ENCODE data around the gene MKRN2OS. TPM values are rescaled to one million over a fixed set of nuclear protein-coding genes. Genes with fewer than 3 reads are reported as not detected.
"Not testable (repeated sequence)": the region's sequence is repeated elsewhere in the genome, so short reads cannot be mapped to it uniquely, and the experiment has no call there.

Gene MKRN2OS
- polyA plus RNA-seq, 1 donor = 0.90 TPM

DNA sequence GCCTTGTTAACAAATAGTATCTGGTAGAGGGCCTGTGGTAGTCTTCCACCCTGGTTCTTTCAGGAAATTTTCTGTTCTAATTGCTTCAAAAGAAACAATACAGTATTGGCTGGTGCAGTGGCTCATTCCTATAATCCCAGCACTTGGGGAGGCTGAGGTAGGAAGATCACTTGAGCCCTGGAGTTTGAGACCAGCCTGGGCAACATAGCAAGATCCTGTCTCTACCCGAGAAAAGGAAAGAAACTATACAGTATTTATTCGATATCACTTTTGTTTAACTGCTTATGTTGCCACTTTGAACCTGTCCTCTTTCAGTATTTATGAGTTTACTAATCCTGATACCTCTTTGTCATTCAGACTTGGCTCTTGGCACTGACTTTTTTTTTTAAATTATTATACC, 16.1 kb upstream of the MKRN2OS start:
- no peak for DNase-seq (ENCODE audit: low read depth)

DNA sequence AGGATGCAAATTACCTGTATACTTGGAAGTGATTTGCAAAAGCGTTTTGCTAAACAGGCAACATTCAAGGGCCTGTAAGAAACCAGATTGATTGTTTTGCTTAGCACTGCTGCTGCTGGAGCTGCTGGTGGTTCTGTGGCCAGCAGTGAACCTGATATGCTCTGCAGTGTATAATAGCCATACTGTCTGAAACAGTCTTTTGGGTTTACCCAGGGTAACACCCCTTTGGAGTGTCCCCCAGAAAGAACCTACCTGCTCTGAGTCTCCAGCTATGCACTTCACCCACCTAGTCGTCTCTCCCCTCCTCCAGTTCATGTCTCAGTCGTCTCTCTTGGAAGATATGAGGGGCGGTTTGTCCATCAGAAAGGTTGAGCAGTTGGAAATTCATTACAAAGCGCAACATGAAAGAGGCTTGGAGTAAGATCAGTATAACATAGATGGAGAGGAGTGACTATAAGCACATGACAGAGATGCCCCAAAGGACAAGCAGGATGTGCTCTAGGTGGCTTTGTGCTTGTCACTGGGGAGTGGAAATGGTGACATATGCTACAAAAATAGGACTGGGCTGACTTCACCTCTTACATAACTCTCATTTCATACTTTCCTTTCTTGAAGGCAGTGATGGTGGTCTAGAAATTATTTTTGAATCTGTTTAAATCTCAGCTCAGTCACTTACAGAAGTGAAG, 15.3 kb upstream of the MKRN2OS start:
- DNase-seq (ENCODE audit: low read depth) = no peak

DNA sequence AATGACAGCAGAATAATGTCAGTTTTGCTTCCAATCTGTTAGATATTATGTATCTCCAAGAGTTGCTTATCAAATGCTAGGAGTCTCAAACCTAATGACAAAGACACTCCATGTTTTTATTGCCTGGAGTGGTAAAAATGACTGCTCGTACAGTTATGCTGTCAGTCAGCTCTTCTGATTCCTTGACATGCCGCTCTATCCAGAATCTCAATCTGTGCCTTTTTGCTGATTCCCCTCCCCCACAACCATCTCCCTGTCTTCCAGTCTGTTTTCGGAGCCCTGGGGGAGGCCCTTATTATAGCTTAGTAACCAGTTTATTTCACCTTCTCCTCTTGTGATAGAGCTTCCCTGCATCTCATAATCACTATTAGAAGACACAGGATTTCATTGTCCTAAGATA, 14.2 kb upstream of the MKRN2OS start:
- no peak for DNase-seq (ENCODE audit: low read depth)

DNA sequence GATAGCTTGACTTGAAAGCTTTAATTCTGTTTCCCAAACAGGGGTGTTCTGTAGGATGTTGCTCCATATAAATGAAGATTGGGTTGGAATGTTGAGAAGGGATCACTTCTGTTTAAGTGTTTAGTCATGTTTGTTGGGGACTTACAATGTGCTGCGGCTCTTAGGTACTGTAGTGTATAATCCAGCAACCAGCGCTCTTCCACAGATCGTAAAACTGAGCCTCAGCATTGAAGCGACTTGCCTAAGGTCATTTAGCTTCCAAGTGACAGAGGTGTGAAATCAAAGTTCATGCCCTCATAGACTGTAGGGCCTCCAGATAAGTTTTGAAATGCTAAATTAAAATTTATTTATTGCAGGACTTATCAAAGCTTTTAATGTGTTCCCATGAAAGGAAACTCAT, 13.4 kb upstream of the MKRN2OS start:
- no peak for DNase-seq (ENCODE audit: low read depth)

DNA sequence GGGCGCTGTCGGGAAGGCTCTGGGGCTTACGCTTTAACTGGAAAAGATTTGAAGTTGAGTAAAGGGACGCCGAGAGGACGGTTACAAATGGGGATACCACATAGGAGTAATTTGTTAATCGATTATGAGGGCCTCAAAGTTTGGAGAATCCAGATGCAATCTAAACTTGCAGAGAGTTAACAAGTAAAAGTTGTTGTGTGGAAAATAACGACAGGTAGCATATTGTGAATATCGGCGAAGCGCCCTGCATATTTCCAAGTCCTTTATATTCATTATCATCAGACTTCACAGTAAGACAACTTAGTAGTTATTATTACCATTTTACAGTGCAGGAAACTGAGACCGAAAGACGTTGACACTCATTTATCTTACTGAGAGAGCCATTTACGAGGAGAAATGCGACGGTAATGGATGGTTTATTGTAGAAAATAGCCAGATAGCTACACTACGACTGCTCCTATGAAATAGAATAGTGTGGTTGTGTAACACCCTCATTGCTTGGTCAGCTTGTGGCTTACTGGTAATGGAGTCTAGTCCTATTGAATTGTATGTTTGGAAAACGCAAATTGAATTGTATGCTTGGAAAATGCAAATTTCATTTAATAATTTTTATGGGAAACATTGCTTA, 12.3 kb upstream of the MKRN2OS start:
- peak; percentile 5 for DNase-seq (ENCODE audit: low read depth)

DNA sequence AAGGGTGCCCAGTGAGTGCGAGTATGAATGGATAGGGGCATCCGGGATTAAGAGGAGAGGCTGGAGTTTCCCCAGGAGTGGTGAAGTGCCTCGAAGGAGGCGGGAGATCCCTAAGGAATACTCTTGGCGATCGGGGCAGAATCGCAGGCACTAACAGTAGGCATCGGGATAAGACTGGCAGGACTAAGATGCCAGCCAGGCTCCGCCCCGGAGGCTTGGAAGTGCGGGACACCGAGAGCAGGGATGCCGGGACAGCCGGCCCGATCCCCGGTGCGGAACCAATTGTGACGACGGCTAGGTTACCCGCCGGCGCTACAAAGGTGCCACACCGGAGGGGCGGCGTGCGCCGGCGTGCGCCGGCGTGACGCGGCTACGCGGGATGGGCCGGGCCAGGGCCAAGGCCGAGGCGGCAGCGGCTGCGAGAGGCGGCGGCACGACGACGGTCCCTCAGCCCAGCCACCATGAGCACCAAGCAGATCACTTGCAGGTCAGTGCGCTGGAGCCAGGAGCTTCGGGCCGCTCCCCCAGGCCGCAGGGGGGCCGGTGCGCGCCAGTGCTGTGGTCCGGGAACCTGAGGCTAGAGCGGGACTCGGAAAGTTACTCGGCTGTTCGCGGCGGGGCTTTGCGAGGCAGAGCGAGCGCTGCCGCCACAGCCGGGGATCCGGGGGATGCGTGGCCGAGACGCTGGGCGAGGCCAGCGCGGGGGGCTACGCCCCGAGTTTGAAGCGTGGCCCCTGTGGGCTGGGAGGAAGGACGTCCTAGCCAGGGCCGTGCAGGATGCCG, 11.6 kb upstream of the MKRN2OS start, which contains the start of gene MKRN2:
Gene MKRN2 (plus strand): TSS at position 398 of the 783 bp plus-strand sequence. CDS start 64 bp downstream, at position 462.
- DNase-seq (ENCODE audit: low read depth) = peak; percentile 62

DNA sequence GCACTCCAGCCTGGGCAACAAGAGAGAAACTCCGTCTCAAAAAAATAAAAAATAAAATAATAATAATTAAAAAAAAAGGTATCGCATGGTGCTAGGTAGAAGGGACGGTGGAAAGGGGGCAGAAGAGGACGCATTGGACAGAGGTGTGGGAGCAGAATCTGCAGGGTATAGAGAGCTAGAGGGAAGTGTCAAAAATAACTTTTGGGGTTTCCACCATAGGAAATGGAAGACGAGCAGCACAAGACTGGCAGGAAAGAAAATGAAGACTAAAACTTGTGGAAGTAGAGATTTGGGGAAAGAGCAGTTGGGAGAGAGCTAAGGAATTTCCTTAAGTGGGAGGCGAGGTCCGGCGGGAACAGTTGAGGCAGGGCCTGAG, 11.0 kb upstream of the MKRN2OS start:
- no peak for DNase-seq (ENCODE audit: low read depth)

DNA sequence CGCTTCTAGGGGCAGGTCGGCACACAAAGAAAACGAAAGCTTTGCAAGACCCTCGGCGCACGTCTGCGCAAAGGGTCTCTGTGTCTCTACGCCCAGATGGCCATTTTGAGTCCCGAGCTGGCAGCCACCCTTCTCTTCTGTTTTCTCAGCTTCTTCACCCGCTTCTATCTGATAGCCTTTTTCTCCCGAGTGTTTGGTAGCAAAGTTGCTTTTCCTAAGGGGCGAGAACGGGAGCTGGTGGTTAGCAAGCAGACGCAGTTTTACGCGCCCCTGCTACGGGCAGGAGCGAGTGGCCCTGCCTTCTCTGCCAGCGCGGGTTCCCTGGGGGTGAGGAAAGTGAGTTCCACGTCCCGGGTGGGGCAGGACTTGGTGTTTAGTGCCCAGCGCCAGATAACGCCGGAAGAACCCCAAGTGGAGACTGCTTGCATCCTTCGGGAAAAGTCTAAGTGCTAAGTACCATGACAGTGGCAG, 8.7 kb upstream of the MKRN2OS start:
- no peak for DNase-seq (ENCODE audit: low read depth)

DNA sequence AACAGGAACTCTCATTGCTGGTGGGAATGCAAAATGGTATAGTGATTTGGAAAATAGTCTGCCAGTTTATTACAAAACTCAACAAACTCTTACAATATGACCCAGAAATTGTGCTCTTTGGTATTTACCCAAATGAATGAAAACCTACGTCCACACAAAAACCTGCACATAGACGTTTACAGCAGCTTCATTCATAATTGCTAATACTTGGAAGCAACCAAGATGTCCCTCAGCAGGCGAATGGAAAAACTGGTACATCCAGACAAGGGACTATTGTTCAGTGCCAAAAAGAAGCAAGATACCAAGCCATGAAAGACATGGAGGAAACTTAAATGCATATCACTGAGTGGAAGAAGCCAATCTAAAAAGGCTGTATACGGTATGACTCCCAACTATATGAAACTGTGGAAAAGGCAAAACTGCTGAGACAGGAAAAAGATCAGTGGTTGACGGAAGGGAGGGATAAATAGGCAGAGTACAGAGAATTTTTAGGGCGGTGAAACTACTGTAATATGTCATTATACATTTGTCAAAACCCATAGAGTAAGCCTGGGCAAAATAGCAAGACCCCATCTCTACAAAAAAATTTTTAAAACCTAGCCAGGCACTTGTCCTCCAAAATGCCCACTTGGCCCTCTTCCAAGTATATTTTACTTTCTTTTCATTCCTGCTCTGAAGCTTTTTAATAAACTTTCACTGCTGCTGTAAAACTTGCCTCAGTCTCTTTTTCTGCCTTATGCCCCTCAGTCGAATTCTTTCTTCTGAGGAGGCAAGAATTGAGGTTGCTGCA, 4.9 kb upstream of the MKRN2OS start:
- DNase-seq (ENCODE audit: low read depth) = no peak

DNA sequence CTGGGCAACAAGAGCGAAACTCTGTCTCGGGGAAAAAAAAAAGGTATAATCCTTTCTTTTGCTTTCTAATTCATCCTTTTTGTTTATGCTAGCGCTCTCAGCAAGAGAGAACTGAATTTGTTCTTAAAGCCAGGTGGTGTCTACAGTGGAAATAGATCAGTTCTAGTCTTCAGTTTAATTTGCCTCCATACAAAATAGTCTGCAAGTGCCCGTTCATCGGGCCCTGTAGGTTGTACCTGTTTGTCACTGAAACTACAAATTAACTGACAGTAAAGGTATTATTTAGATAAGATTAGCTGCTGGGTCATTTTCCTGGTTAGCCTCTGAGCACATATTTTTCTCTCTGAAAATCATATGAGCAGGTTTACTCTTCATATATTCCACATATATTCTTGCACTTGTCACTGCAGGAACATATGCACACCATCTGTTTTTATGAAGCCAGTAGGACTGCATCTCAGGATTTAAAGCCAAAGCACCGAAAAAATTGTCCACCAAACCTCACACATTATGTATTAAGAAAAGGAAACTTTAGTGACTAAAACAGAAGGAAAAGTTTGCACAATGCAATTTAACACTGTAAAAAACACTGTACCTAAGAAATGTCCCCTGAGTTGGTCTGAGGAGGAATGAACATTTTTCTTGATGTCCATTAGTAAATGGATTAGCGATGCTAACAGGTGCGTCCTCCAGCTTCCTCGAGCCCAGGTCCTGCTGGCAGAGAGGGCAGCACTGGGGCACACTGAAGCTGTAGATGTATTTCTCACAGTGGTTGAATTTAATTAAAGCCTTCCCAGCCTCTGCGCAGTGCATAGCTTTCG, 437 bp downstream of the MKRN2OS start:
- DNase-seq (ENCODE audit: low read depth) = no peak

DNA sequence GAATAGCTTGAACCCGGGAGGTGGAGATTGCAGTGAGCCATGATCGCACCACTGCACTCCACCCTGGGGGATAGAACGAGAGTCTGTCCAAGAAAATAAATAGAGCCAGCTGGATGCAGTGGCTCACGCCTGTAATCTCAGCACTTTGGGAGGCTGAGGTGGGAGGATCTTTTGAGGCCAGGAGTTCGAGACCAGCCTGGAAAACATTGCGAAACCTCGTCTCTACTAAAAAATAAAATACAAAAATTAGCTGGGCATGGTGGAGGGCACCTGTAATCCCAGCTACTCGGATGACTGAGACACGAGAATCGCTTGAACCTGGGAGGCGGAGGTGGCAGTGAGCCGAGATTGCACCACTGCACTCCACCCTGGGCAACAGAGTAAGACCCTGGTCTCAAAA, 1.8 kb downstream of the MKRN2OS start:
- DNase-seq (ENCODE audit: low read depth) = not testable (repeated sequence)

DNA sequence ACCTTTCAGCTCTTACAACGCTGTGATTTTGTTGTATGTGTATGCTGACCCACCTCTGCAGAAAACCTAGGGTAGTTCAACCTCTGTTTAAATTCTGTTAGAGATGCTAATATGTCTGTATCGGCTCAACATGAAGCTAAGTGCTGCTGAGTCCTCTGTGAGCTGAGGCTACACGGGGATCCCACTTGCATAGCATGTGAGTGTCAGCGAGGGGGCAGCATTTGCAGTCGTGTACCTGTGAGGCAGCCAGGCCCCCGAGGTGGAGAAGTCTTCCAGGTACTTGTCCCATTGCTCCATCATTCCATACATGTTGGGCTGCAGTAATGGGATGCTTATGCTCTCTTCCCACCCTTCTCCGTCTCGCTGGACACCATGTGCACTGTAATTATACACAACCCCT, 3.7 kb downstream of the MKRN2OS start:
- no peak for DNase-seq (ENCODE audit: low read depth)

DNA sequence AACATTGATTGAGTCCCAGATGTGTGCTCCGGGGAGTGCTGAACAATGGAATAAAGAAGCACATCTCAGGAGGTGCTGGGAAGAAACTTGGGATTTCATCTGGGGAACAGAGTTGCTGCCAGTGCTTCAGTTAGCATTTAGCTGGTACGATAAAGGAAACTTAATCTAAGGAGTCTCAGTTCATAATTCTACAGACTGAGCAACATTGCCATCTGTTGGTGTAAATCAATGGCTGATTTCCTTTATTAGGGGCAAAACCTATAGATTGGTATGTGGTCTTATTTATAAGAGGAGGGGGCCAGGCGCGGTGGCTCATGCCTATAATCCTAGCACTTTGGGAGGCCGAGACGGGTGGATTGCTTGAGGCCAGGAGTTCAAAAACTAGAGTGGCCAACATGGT, 8.9 kb downstream of the MKRN2OS start:
- no peak for DNase-seq (ENCODE audit: low read depth)

DNA sequence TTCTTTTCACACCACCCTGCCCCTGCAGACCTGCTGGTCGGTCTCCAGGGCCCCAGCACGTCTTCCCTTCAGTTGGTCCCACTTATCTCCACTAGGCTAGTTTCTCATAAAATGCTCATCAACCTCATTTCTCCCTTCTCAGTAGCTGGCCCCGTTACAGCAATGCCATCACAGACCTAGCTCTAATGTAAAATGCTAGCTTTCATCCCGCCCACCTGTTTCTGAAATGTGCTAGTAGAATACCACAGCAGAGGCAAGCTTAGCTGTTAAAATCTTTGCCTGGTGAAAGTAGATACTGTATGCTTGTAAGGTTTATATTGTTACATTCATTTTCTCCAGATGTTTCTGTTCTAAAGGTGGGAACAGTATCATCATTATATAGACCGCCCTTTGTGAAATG, 13.1 kb downstream of the MKRN2OS start:
- no peak for DNase-seq (ENCODE audit: low read depth)

DNA sequence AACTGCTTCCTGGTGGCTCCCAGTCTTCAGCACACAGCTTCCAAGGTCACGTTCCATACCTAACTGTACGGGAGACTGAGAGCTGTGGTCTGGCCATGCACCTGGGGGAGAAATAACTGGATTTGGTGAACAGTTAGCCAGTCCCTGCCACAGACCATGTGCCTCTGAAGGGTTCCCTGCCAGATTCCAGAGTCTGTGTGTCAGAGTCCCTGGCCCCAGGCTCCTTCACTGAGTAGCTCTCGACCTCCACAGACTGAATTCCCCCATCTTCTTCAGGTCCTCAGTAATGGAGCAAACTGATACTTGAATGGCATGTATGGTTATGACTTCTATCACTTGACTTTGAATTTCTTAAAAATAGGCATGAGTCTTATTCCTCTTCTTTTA, 17.5 kb downstream of the MKRN2OS start:
- no peak for DNase-seq (ENCODE audit: low read depth)

DNA sequence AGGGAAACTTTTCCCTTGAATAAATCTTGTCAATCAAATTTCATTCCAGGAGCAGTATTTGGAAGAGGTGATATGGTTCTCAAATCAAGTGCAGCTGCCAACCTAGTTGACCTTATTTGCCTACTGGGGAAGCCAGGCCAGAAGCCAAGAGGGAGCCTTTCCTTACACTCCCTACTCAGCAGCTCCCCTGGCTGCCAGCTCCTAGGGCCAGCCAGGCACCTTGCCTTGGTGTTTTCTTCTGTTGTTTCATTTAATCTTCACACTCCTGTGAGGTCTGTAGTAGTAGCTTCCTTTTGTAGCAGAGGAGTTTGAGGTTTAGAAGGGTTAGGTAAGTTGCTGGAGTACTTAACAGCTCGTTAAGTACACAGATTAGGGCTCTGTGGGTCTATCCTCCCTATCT, 22.6 kb downstream of the MKRN2OS start:
- no peak for DNase-seq (ENCODE audit: low read depth)

DNA sequence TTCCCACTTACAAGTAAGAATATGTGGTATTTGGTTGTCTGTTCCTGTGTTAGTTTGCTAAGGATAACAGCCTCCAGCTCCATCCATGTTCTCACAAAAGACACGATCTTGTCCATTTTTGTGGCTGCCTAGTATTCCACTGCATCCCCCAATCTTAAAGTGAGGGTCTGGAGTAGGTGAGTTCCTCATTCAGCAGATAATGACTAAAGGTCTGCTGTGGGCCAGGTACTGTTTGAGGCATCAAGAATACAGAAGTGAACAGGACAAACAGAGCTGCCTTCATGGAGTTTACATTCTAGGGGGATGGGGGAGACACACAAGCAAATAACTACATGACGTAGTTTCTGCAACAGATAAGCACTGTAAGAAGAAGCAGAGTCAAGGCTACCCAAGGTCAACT, 24.3 kb downstream of the MKRN2OS start:
- DNase-seq (ENCODE audit: low read depth) = no peak

DNA sequence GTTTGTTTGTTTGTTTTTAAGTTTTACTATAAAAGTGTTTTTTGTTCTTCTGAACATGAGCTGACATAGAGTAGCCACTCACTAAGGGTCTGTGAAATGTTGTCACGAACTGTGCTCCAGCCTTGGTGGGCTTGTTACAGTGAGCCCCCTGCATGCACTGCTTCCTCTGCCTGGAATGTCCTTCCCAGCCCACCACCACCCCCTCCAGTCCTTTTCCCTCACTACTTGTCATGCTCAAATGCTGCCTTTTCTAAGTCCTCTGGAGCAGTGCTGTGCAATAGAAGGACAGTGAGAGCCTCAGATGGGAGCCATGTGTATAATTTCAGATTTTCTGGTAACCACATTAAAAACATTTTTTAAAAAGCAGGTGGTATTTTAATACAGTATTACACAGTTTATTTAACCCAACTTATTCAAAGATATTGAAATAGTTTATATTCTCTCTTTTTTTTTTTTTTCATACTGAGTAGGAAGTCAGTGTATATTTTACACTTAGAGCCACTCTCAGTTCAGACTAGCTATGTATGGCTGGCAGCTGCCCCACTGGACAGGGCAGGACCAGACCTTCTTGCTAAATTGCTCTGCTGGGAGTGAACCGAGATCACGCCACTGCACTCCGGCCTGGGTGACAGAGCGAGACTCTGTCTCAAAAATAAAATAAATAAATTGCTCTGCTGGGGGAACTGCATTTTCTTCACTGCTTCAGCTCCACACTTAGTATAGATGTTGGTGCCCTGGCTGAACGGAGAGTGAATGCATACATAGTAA, 26.9 kb downstream of the MKRN2OS start:
- DNase-seq (ENCODE audit: low read depth) = no peak

DNA sequence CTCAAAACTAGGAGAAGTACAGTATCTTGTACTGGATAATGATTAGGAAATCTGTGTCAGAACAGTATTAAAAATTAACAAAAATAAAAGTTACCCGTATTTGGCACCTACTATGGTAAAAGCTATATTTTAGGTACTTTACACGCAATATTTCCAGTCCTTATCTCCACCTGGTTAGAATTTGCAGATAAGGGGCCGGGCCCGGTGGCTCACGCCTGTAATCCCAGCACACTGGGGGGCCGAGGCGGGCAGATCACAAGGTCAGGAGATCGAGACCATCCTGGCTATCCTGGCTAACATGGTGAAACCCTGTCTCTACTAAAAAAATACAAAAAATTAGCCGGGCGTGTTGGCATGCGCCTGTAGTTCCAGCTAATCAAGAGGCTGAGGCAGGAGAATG, 28.4 kb downstream of the MKRN2OS start:
- no peak for DNase-seq (ENCODE audit: low read depth)

DNA sequence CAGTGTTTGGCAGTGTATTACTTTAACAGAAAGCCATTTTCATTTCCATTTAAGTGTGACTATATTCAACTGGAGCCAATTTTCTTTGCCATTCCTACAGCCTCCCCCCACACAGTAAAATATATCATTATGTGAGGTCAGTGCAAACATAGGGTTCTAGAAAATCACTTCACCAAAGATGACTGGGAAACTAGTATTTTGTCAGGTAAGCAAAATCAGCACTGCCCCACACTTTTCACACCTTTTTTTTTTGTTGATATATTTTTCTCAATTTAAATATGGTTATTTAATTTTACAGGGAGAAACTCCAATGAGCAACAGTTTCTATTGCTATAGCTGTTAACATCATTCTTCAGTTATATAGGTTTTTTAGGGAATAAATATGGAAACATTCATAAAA, 29.7 kb downstream of the MKRN2OS start:
- DNase-seq (ENCODE audit: low read depth) = no peak
